ENCODE measurements around the gene TCHH.

DNA sequence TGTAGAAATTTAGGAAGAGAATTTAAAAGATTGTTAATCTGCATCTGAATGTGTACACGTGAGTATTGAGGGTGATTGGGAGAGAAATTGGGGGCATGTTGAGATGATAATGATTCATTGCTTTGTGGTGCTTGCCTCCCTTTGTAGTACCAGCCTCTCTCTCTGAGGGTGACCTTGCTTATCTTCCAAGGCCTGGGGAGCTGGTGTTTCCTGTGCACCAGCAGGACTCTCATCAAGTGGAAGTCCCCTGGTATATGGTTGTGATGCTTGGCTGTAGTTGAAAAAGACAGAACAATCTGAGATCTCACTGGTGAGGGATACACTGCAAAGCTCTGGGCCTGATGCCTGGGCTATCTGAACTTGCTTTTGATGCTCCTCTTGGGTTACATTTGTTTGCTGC is 30.4 kb downstream of the TCHH start:
- TF ChIP-seq EZH2 (IDR thresholded peaks at IDR 0.05) (no peak), POLR2AphosphoS5 (IDR thresholded peaks at IDR 0.05; ENCODE audit: borderline replicate concordance, low read depth, low read length) (no peak)

Data from SK-N-MC (cell line).